KMS-11 (cell line): ENCODE data around the gene COMMD1.
"Not testable (repeated sequence)": the region's sequence is repeated elsewhere in the genome, so short reads cannot be mapped to it uniquely, and the experiment has no call there.

ENCODE experiments used
- H2AFZ ChIP-seq: fragments of 200-600 bp; sonication (generic); 2 replicates; pipeline ENCODE4 v1.6.1; 2016; ENCODE audit warnings: antibody characterized with exemption, mixed run types, low read depth
- H3K27ac ChIP-seq: fragments of 200-600 bp; sonication (generic); 2 replicates; pipeline ENCODE4 v1.6.1; 2016; ENCODE audit warnings: mild to moderate bottlenecking, mixed run types
- H3K27me3 ChIP-seq: fragments of 200-600 bp; sonication (generic); 2 replicates; pipeline ENCODE4 v1.6.1; 2017; ENCODE audit warnings: mild to moderate bottlenecking, low read depth, mixed run types, moderate library complexity; ENCODE audit not compliant: insufficient read depth
- H3K36me3 ChIP-seq: fragments of 200-600 bp; sonication (generic); 2 replicates; pipeline ENCODE4 v1.6.1; 2017; ENCODE audit warnings: mild to moderate bottlenecking, mixed run types; ENCODE audit not compliant: insufficient read depth
- H3K4me1 ChIP-seq: fragments of 200-600 bp; sonication (generic); 2 replicates; pipeline ENCODE4 v1.6.1; 2016; ENCODE audit warnings: mild to moderate bottlenecking, low read depth, mixed run types; ENCODE audit not compliant: poor library complexity, severe bottlenecking
- H3K4me2 ChIP-seq: fragments of 200-600 bp; sonication (generic); 2 replicates; pipeline ENCODE4 v1.7.0; 2016; ENCODE audit warnings: mild to moderate bottlenecking, mixed run types
- H3K4me3 ChIP-seq: fragments of 200-600 bp; sonication (generic); IDR thresholded peaks from 2 replicates; pipeline ENCODE4 v1.6.1; 2017; ENCODE audit warnings: low read depth, low read length, mixed read lengths; ENCODE audit not compliant: insufficient read depth
- H3K79me2 ChIP-seq: fragments of 200-600 bp; sonication (generic); 2 replicates; pipeline ENCODE4 v1.6.1; 2016; ENCODE audit warnings: low read depth, mixed run types; ENCODE audit not compliant: insufficient read depth
- H3K9ac ChIP-seq: fragments of 200-600 bp; sonication (generic); 2 replicates; pipeline ENCODE4 v1.6.1; 2016; ENCODE audit warnings: mild to moderate bottlenecking, mixed run types
- H4K20me1 ChIP-seq: fragments of 200-600 bp; sonication (generic); 2 replicates; pipeline ENCODE4 v1.6.1; 2016; ENCODE audit warnings: mild to moderate bottlenecking, mixed run types; ENCODE audit not compliant: insufficient read depth
- TF ChIP-seq, protein P1 (sequence below): fragments of 200-600 bp; sonication (generic); conservative IDR thresholded peaks from 2 replicates; pipeline ENCODE4 v1.6.1; 2017; ENCODE audit warnings: low read depth, mild to moderate bottlenecking, antibody characterized with exemption, low read length, moderate library complexity, mixed read lengths

COMMD1 gene

DNA sequence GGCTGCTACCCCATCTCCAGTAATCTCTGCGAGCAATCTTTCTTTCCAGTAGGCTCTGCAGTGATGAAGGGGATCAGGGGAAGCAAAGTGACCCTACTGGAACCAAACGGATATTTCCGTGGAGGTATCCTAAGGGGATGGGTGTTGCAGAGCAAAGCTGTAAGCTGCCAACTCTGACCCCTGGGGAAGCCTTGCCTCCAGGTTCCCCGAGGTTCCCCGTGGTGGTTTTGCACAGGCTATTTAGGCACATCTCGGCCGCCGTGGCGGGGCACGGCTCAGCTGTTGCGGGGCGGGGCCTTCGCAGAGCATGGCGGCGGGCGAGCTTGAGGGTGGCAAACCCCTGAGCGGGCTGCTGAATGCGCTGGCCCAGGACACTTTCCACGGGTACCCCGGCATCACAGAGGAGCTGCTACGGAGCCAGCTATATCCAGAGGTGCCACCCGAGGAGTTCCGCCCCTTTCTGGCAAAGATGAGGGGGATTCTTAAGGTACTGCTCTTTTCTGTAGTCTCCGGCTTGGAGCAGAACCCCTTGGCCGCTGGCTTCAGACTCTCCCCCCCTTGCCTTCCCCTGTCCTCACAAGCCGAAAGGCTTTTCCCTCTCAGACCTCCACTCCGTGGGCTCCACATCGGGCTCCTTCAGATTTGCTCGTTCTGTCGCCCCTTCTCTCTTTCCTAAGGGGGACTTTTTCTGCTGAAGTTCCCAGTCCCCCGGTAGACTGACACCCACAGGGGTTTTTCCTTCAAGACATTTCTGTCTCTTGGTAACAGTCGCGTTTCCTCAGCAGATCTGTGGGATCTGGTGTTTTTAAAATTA lies at the start of gene COMMD1:
TSS of gene COMMD1 (plus strand) at position 303 of the 814 bp plus-strand sequence. CDS start at position 308, 5 bp downstream.
- peak within 1 kb of the TSS; percentile 56; the same call in 1 of the 2 replicates for H3K9ac ChIP-seq
- H3K4me1 ChIP-seq, result peaks cover 20% of the 10 kb centered on the region
- peaks cover 11% of the 10 kb centered on the region; the same call in 1 of the 2 replicates for H3K79me2 ChIP-seq
- H4K20me1 ChIP-seq, result no peaks in the 10 kb centered on the region; the same call in none of the 2 replicates
- peak within 1 kb of the TSS; percentile 93 for H3K4me3 ChIP-seq
- no peaks in the 10 kb centered on the region for H3K36me3 ChIP-seq
- H2AFZ ChIP-seq, result peak within 1 kb of the TSS; percentile 82
- TF ChIP-seq, protein P1, sequence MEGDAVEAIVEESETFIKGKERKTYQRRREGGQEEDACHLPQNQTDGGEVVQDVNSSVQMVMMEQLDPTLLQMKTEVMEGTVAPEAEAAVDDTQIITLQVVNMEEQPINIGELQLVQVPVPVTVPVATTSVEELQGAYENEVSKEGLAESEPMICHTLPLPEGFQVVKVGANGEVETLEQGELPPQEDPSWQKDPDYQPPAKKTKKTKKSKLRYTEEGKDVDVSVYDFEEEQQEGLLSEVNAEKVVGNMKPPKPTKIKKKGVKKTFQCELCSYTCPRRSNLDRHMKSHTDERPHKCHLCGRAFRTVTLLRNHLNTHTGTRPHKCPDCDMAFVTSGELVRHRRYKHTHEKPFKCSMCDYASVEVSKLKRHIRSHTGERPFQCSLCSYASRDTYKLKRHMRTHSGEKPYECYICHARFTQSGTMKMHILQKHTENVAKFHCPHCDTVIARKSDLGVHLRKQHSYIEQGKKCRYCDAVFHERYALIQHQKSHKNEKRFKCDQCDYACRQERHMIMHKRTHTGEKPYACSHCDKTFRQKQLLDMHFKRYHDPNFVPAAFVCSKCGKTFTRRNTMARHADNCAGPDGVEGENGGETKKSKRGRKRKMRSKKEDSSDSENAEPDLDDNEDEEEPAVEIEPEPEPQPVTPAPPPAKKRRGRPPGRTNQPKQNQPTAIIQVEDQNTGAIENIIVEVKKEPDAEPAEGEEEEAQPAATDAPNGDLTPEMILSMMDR, result no peak
- H3K4me2 ChIP-seq, result peak within 1 kb of the TSS; percentile 57
- H3K27me3 ChIP-seq, result no peaks in the 10 kb centered on the region
- no peak within 1 kb of the TSS for H3K27ac ChIP-seq

DNA sequence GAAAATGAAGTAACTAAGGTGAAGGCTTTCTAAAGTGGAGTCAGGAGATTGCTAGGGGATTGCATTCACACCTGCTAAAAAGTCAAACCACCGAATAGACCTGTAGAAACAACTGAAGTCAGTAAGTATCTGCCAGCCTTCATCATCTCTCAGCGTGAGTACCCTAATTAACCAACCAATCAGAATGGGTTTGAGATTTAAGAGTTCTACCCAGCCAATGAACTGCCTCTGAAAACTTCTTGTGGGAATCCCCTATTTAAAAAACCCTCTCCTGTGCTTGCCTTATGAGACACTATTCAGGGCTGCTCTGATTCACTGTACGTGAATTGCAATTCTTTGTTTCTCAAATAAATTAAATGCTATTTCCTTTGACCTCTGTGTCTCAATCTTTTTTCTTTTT lies 48.2 kb upstream of the COMMD1 start:
- TF ChIP-seq, protein P1, result no peak
- Histone ChIP-seq H4K20me1 (no peaks in the 10 kb centered on the region), H3K27me3 (no peaks in the 10 kb centered on the region)

DNA sequence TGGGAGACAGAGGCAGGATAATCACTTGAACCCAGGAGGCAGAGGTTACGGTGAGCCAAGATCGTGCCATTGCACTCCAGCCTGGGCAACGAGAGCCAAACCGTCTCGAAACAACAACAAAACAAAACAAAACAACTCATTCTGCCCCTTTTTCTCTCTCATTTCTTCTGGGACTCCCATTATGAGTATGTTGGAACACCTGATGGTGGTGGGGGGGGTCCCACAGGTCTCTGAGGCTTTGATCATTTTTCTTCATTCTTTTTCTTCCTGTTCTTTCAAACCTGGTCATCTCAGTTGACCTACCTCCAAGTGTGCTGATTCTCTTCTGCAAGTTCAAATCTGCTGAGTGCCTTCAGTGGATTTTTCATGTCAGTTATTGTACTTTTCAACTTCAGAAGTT lies 43.4 kb upstream of the COMMD1 start:
- H3K9ac ChIP-seq, result no peak overlapping the region
- H4K20me1 ChIP-seq, result no peaks in the 10 kb centered on the region
- no peak overlapping the region for H3K4me3 ChIP-seq
- no peak overlapping the region for H3K4me2 ChIP-seq
- H2AFZ ChIP-seq, result no peak overlapping the region
- H3K4me1 ChIP-seq, result no peaks in the 10 kb centered on the region
- TF ChIP-seq, protein P1, result no peak
- H3K27ac ChIP-seq, result no peak overlapping the region
- H3K79me2 ChIP-seq, result no peaks in the 10 kb centered on the region
- H3K36me3 ChIP-seq, result peaks cover 6% of the 10 kb centered on the region; the same call in 1 of the 2 replicates
- no peaks in the 10 kb centered on the region for H3K27me3 ChIP-seq

More for the DNA sequence above, 48.2 kb upstream of the COMMD1 start:
- H3K4me1 ChIP-seq, result peaks cover 5% of the 10 kb centered on the region
- H2AFZ ChIP-seq, result no peak overlapping the region
- H3K79me2 ChIP-seq, result no peaks in the 10 kb centered on the region
- H3K4me3 ChIP-seq, result no peak overlapping the region
- no peak overlapping the region for H3K9ac ChIP-seq
- no peak overlapping the region for H3K4me2 ChIP-seq
- H3K27ac ChIP-seq, result no peak overlapping the region
- no peaks in the 10 kb centered on the region for H3K36me3 ChIP-seq

DNA sequence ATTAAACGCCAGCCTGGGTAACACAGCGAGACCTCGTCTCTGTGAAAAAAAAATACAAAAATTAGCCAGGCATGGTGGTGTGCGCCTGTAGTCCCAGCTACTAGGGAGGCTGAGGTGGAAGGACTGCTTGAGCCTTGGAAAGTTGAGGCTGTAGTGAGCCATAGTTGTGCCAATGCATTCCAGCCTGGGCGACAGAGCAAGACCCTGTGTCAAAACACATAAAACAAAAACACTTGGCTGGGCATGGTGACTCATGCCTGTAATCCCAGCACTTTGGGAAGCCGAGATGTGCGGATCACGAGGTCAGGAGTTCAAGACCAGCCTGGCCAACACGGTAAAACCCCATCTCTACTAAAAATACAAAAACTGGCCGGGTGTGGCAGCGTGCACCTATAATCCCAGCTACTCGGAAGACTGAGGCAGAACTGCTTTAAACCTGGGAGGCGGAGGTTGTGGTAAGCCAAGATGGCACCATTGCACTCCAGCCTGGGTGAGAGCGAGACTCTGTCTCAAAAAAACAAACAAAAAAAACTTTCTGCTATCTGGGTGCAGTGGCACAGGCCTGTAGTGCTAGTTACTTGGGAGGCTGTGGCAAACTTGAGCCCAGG lies 38.9 kb upstream of the COMMD1 start:
- not testable (repeated sequence) for H3K27me3 ChIP-seq, H3K79me2 ChIP-seq, H3K9ac ChIP-seq, H3K4me3 ChIP-seq, H3K4me2 ChIP-seq, H2AFZ ChIP-seq, H3K4me1 ChIP-seq, H4K20me1 ChIP-seq, H3K27ac ChIP-seq
- peaks cover 34% of the 10 kb centered on the region for H3K36me3 ChIP-seq
